Measurements from ENCODE around the gene CASR.

GRCh38 chr3:122213650-122214049 is 30.2 kb downstream of the CASR start:
- TF ChIP-seq CTCF (IDR thresholded peaks at IDR 0.05) (no peak), EP300 (IDR thresholded peaks at IDR 0.05) (no peak), POLR2A (IDR thresholded peaks at IDR 0.05) (no peak)

All from tibial nerve (tissue), 4 donors.